NCI-H2196 treated with DMSO at 0.1 percent for 48 hours (cell line): ENCODE results near the gene LIX1L.

ENCODE experiments used
- DNase-seq: peaks from one replicate; lab custom pipeline; 2025; ENCODE audit not compliant: unreplicated experiment; lab: John Stamatoyannopoulos, UW

The LIX1L gene

DNA sequence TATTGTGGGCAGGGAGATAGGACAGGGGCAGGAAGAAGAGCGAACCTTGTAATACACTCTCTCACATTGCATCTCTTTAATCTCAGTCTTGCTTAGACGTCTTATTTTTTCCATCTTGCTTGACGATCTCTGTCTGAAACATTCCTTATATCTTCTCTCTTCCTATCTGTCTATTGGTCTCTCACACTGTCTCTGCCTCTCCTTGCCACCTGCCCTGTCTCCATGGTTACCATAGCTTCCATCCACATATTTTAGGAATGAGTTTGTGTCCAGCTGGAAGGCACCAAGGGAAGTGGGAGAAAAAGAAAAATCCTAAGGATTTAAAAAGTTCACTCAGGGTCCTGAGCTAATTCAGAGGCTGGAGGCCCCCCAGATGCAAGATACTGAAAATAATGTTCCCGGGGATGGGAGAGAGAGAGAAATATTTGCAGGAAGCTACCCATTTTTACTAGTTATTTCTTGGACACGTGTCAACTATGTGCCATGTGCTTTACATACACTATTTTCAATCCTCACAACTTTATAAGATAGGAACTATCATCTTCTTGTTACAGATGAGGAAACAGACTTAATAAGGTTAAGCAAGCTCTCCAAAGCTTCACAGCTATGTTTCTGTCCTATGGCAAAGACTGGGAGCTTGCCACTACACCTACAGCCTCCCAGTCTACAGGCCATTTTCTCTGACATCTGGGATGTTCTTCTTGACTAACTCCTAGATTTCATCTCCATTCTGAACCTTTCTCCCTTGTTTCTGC is 5.6 kb upstream of the LIX1L start:
- no peak for DNase-seq

DNA sequence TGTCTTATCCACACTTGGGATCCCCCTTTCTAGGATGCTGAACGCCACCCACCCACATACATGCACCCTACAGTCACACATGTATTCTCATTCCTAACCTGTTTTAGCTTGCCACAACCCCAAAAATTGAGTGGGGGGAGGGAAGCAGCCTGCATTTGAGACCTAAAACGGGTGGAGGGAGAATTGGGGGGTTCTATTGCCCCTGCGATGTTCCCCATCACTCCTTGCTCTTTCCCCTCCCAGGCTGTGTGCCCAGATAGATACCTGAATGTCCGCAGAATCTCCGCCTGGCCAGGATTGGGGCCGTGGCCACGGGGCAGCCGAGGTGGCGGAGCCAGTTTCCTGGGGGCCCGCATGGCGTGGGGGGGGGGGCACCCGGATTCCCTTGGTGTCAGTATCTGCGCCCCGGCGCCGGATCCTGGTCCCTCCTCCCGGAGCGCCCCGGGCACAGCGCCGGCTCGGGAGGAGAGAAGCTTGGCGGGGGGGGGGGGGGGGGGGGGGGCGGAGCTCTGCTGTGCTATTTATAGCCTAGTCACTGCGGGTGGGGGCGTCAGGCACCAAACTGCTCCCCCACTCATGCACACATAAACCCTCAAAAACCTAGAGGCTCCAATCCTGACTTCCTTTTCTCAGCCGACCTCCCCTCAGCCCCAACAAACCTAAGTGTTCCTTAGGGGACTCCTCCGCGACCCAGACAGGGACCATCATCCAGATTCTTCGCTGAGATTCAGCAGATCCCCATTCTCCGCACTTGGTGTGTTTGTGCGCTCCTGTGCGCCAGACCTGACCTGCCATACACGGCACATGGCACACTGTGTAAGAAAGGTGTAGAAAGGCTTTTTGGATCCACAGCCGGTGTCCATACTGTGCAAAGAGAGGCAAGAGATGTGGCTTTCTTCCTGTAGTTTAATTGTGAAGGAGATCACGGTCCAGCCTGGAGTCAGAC is 4.6 kb upstream of the LIX1L start:
- DNase-seq: no peak

DNA sequence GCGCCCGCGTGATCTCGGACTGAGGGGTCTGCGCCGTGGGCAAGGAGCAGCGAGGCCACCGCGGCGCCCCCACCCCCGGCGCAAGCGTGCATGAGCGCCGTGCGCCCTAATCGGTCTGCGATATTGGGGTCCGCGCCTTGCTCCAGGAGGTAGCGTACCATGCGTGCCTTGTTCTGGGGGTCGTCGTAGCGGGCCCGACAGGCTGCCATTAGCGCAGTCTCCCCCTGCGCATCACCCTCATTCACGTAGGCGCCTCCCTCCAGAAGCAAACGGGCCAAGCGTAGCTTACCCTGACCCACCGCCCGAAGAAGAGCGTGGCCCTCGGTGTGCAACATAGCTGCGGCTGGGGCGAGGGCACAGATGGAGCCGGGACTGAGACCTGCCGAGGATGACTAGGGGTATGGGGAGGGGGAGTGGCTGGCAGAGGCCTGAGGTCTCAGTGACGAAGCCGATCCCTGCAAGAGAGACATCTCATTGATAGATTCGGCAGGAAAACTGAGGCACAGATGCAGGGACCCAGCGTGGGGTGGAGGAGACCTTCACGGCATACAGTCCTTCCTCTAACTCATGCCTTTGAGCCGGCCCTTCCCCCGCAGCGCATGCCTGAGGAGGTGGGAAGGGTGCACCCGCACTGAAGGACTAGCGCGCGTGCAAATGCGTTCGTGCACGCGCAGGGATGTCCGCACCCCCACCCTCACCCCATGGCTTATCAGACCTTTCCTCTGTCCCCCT is 3.8 kb upstream of the LIX1L start:
- DNase-seq: no peak

DNA sequence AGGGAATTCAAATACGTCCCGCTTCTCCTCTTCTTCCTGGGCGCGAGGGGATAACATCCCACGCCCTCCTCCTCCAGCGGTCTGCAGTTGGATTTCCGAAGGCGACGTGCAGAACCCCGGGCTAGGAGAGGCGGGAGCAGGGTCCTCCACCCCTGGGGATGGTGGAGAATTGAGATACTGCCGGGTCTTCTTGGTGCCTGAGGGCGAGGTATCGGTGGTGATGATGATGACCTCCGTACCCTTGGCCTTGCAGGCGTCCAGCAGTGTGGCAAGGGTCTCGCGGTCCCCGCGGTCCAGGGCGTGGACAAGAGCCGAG is 3.2 kb upstream of the LIX1L start:
- DNase-seq: no peak

DNA sequence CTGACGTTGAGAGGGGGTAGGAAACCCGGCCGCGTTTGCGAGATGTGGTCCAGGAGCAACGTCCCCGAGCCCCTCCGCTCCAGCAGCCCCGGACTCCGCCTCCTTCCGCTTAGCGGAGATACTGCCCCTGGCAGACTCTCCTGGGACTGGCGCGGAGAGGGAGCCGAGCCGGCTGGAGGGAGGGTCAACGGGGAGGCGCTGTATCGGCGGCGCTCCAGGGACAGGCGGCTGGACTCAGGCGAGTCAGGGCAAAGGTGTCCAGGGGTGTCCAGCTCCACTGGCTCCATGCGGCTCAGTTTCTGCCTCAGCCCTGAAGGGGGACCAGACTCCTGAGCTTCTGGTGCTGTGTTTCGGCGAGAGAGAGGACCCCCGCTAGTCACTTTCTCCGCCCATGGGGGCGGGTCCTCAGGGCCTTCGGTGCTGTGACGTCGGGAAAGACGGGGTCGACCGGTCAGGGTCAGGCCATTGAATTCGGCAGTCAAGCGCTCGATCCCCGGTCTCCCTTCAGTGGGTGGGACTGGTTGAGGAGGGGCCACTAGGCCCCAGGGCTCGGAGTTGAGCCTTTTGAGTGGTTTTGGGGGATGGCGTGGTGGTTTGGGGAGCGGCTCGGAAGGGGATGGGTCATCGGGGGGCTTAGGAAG is 2.8 kb upstream of the LIX1L start:
- DNase-seq: peak; percentile 51

DNA sequence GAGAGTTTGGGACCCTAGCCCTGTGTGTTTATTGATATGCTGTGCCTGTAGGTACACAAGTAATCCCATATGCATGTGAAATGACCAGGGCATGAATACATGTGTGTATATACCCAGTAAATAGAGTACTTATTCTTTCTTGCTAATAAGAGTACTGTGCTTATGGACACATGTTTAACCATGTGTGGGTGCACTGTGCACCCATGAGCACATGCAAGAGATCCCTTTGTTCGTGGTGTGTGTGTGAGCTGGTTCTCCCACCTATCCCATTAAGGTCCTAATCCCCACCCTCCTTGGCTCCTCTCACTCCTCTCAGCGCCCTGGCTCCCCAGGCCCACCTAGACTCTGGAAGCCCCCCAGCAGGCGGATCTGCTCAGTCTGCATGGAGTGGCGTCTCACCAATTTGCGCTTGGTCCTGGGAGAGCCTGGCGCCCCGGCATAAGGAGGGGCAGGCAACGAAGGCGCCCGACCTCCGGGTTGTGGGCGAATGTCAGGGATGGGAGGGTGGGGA is 2.2 kb upstream of the LIX1L start:
- DNase-seq: no peak

DNA sequence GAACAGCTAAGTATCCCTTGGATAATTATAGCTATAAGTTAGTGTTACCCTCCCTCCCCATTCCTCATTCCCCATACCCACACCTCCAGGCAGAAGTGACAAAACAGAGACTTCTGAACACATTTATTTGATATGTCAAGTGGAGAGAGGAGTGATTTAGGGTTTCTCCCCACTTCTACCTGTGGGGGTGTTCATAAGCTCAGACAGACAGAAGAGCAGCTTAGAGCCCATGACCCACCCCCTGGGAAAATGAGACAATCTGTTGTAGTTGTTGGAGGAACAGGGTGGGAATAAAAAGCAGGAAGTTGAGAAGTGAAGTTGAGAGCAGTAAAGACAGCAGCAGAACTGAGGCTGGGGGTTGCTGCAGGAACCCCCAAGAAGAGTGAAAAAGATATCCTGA is 1.5 kb upstream of the LIX1L start:
- DNase-seq: no peak

DNA sequence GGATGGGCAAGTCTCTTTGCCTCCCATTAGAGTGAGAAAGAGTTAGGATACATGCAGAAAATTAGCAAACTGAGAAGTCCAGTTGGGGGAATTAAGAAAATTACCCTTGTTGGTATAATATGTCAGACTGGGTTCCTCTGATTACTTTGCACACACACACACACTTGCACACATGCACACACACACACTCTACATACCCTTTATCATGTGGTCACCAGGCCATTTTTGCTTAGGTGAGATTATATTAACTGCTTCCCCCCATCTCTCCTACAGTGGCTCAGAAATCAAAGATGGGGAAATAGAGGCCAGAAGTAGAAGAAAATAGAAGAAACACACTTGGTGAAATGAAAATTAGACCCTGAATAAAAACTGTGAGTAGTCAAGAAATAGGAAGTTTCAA is 917 bp upstream of the LIX1L start:
- DNase-seq: no peak

DNA sequence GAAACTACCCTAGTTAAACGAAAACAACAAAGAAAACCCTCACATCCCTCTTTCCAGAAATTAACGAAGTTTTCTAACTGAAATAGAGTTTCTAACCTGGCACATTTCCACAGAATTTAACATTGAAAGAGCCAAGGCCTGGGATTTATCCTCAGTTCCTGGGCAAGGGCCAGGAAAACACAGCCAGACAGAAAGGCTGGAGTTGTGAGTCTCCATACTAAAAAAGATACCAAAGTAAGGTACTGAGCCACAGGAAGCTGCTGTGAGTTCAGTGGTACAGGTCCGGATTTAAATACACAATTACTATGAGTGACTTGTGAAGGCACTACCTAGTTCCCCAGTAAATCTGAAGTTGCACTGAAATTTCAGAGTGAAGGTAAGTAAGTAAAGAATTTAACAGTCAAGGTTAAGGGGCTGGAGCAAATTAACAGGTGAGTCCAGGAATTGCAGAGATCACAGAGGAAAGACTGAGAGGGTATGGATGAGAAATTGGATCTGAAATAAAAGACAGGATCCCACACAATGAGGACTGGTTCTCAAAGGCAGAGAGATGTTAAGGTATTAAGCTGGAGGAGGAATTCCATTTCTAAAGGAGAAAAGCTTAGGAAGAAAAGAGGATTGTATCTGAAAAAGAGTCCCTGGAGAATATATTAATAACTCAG is 905 bp downstream of the LIX1L start:
- DNase-seq: no peak

DNA sequence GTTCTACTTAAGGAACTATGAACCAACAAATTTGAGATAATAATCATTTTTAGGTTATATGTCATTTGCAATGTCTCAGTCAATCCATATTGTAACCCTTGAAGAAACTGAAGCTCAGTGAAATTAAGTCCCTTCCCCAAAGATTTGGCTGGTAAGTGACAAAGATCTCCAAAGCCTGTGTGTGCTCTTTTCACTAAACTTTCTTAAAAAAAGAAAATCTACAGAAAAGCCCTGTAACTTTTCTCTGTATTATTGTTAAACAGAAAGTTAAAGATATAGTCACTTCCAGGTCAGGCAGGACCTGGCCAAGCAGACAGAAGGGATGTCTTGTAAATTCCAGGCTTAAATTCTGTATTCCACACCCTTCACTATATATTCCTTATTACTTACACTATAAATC is 1.5 kb downstream of the LIX1L start:
- DNase-seq: no peak

DNA sequence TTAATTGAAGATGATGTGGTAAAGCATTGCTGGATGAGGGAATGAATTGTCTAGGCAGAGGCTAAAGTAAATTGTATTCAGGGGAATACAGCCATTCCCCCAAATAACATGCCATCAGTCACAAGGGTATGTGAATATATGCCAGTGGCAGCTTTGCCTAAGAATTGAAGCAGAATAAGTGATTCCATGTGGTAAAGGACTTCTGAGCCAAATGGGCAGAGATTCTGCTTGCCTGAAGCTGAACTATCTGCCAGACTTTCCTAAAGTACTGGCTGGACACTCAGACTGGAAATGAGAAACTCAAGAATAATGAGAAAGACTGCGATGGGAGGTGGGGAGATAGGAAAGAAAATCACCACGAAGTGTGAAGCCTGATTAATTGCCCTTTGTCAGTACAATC is 2.4 kb downstream of the LIX1L start:
- no peak for DNase-seq

DNA sequence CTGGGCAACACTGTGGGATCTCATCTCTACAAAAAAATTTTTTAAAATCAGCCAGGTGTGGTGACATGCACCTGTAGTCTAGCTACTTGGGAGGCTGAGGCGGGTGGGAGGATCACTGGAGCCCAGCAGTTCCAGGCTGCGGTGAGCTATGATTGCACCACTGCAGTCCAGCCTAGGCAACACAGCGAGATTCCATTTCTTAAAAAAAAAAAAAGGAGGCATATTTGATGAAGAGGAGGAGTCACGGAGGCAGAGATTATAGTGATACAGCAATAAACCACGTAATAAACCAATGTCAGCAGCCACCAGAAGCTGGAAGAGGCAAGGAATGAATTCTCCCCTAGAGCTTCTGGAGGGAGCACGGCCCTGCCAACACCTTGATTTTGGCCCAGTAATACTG is 4.0 kb downstream of the LIX1L start:
- DNase-seq: no peak

DNA sequence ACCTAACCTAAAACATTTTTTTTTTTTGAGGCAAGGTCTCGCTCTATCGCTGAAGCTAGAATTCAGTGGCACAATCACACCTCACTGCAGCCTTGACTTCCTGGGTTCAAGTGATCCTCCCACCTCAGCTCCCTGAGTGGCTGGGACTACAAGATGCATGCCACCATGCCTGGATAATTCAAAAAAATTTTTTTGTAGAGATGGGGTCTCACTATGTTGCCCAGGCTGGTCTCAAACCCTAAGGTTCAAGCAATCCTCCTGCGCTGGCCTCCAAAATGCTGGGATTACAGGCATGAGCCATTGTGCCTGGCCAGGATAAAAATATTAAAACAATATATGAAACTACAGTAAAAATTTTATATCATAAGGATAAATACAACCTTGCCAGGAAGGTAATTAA is 4.9 kb downstream of the LIX1L start:
- no peak for DNase-seq

DNA sequence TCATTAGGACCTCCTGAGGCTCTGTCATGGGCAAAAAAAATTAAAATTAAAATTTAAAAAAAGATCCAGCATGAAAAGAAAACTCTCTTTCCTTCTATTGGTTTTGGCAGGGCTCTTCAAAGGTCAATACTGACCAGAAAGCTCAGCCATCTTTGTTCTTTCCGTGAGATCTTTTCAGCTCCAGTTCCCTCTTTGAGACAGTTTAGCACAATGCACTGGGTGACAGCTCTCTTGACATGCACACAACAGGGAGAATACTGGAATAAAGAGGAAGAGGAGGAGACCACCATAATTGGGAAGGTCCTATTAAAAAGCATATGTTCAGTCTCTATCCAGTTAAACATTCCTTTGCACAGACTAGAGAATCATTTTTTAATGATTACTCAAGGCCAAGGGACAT is 6.3 kb downstream of the LIX1L start:
- no peak for DNase-seq

DNA sequence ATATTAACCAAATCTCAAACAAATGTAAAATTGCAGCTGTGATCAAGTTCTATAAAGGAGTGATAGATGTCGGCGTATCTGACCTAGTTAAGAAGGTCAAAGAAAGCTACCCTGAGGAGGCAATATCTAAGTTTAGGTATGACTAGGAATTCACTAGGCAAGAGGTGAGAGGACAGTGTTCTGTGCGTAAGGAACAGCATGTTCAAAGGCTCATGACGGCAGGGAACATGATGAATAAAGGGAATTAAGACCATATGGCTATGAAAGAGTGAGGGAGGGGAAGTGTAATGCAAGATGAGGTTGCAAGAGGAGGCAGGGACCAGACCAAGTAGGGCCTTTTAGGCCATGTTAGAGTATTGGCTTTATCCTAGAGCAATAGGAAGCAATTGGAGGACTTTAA is 8.6 kb downstream of the LIX1L start:
- DNase-seq: no peak

DNA sequence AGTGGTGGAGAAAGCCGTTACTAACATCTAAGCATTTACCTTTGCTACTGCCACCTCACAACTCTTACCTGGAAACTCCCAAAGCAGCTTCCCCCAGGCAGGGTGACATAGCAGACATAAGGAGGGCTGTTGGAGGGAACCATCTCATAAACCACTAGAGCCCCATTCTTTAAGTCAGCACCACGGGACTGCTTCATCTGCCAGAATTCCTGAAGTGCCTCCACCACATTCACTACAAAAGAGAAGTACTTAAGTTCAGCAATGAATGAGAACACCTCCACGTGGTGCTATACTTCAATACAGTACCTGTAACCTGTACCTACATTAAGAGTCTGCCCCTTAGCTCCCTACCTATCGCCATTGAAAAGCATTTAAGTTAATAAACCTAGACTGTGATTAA is 10.3 kb downstream of the LIX1L start:
- no peak for DNase-seq

DNA sequence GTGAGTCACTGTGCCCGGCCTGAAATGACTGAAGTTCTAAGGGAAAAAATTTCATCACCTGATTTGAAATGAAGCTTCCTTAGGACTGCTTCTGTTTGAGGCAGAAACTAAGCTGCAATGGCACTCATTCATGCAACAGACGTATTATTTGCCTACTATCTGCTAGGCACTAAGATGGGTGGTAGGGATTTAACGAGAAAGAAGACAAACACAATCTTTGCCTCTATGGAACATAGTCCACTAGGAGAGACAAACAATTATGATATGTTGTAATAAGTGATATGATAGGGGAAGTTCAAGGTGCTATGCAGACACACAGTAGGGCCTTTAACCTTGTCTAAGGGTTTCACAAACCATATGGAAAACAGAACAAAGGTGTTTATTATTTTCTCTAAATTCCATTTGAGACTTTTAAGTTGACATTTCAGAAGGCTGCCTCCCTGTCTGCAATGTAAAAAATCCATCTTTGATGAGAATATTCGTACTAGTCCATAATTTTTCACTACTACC is 11.3 kb downstream of the LIX1L start:
- DNase-seq: no peak

DNA sequence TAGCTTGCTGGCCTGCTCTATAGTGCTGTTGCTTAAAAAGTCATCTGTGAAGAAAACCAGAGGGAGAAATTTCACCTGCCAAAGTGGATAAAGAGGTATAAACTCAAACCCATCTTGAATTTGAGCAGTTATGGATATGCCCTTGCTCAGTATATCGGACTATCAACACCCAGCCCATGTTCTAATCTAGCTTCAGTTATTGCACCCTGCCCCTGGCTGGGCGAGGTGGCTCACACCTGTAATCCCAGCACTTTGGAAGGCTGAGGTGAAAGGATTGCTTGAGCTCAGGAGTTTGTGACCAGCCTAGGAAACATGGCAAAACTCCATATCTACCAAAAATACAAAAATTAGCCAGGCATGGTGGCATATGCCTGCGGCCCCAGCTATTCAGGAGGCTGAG is 13.3 kb downstream of the LIX1L start:
- DNase-seq: no peak

DNA sequence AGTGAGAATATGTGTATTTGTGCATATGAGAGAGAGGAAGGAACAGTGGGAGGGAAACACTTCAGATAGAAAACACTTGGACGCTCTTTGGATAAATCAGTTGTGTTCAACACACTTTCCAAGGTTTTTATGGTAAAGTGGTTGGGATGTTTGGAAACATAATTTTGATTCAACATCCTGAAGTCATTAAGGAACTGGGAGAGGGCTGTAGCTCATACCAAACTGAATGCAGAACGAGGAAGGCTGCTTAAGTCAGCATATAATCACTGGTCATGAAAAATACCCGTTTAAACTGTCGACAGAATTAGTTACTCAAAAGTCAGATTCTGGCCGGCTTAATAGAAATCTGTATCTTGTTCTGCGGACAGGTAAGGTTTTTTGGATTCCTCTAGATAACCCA is 14.9 kb downstream of the LIX1L start:
- no peak for DNase-seq

DNA sequence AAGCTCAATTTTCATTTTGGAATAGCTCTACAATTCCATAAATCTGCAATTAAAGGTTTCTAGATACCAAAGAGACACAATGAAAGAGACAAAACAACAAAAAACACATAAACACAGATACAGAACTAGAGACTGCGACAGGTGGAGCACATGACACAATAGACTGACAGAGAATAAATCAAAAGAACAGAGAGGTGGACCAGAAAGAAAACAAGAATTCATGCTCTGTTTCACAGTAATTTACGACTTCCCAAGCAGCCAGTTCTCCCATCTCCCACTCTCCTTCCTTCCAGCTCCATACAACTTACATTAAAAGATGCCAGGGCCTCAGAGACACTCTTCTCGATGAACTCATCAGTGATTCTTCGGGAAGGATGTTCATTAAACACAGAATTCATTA is 15.4 kb downstream of the LIX1L start:
- DNase-seq: no peak
